Kidney (tissue), 14 donors: Measurements from ENCODE around the gene PCSK9. TPM values are rescaled to one million over a fixed set of nuclear protein-coding genes. Genes with fewer than 3 reads are reported as not detected.

ENCODE experiments used
- DNase-seq, 5 donors: peaks; one replicate each; pipeline ENCODE4 v3.0.0-alpha.2; 2013 to 2020
- FAIRE-seq: peaks from 2 replicates; lab custom pipeline; 2012; peaks lifted over from hg19 to GRCh38; lab: Jason Lieb, UNC
- H3K27ac ChIP-seq, 2 donors: one replicate each; pipeline ENCODE4 v1.7.0; 2013; ENCODE audit warnings: low read depth in 2 of 2, low read length in 2 of 2, inconsistent platforms in 1 of 2
- H3K27me3 ChIP-seq: one replicate; pipeline ENCODE4 v1.7.1; 2013; ENCODE audit warnings: low read length, inconsistent platforms; ENCODE audit not compliant: control insufficient read depth, insufficient read depth
- H3K36me3 ChIP-seq, 3 donors: one replicate each; pipeline versions ENCODE4 v1.7.0 to v1.7.1; 2013; ENCODE audit warnings: low read length in 3 of 3, control low read depth in 1 of 3, inconsistent platforms in 1 of 3; ENCODE audit not compliant: insufficient read depth in 3 of 3, control insufficient read depth in 2 of 3
- H3K4me1 ChIP-seq, 3 donors: one replicate each; pipeline versions ENCODE4 v1.7.0 to v1.7.1; 2013; ENCODE audit warnings: low read length in 3 of 3, inconsistent platforms in 1 of 3, low read depth in 1 of 3; ENCODE audit not compliant: control insufficient read depth in 2 of 3, insufficient read depth in 2 of 3
- H3K4me3 ChIP-seq, 3 donors: one replicate each; pipeline versions ENCODE4 v1.7.0 to v1.8.1; 2013; ENCODE audit warnings: low read length in 3 of 3, control low read depth in 1 of 3, inconsistent platforms in 1 of 3
- H3K9ac ChIP-seq, 3 donors: one replicate each; pipeline versions ENCODE4 v1.7.0 to v1.7.1; 2013; ENCODE audit warnings: low read length in 3 of 3, control low read depth in 1 of 3, inconsistent platforms in 1 of 3
- H3K9me3 ChIP-seq, 3 donors: one replicate each; pipeline versions ENCODE4 v1.7.0 to v1.7.1; 2013; ENCODE audit warnings: low read length in 3 of 3, control low read depth in 1 of 3, inconsistent platforms in 1 of 3; ENCODE audit not compliant: control insufficient read depth in 2 of 3, insufficient read depth in 1 of 3
- intact Hi-C: fragments of 100-400 bp; cut with DNase I; formaldehyde crosslinking; loops from one replicate; pipeline ENCODE4 v1.11.1; 2022
- polyA plus RNA-seq: library from polyadenylated mRNA; stranded (reverse); fragments of 350-450 nt; fragmentation: Illumina TruSeq; extraction: RNeasy Lipid Tissue Mini Kit (QIAGEN cat#74804); gene quantifications from one replicate; pipeline ENCODE4 v1.2.3, GENCODE V29; 2014; ENCODE audit warnings: low read depth, low replicate concordance; ENCODE audit not compliant: insufficient read depth
- total RNA-seq: library from RNA; stranded (reverse); fragmentation: NEBNext Ultra II Directional; extraction: Animal tissue kit (Norgen Biotek cat#: 25700); gene quantifications from one replicate; pipeline ENCODE4 v1.2.1, GENCODE V29; 2021
- TF ChIP-seq, protein P1 (sequence below): IDR thresholded peaks from 3 replicates; pipeline ENCODE4 v1.5.1; 2012; ENCODE audit warnings: mild to moderate bottlenecking, moderate library complexity, borderline replicate concordance; ENCODE audit not compliant: insufficient read depth; ENCODE audit errors: extremely low read depth
- donor health status: control.
- donor health status: control.
- donor health status: control.
- donor health status: control.
- donor health status: control.
- donor health status: DM: yes; HTN: yes; CAD: no.
- donor health status: Normal renal cell carcinoma (clear cell type).

PCSK9 gene
- total and polyA plus RNA-seq, 2 donors from 2014 or later, result 0.13 to 0.28 TPM

DNA sequence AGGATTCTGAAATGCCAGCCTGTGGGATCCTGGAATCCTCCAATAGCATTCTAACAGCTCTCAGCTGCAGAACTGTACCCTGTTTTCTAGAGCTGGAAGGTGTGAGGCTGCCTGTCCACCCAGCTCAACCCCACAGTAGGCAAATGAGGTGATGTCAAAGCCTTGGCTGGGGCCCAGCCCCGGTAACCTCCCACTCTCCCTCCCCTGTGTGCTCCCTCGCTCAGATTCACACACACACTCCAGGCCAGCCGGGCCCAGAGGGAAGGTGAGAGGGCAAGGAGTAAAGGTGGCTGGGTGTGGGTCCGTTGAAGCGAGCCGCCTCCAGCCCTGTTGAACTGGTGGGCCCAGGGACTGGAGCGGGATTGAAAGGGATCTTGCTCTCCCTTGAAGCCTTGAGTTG lies 40.7 kb upstream of the PCSK9 start, which contains the start of gene BSND:
TSS of gene BSND (plus strand) at position 257 of the 400 bp plus-strand sequence. CDS start 254 bp downstream, outside the sequence.
- Histone ChIP-seq H3K36me3 (no peaks in the 10 kb centered on the region), H3K27ac (peak within 1 kb of the TSS; percentile 75 to 91), H3K4me1 (peaks cover 0 to 9% (median 0%) of the 10 kb centered on the region in 3 donors), H3K9me3 (no peaks in the 10 kb centered on the region), H3K4me3 (peak within 1 kb of the TSS in 2 of 3 donors; percentile 60 to 61), H3K27me3 (peaks cover 11% of the 10 kb centered on the region), H3K9ac (peak within 1 kb of the TSS in 2 of 3 donors; percentile 46 to 77)
- DNase-seq (peak in 4 of 5 donors; percentile 39 to 73 (median 48)), FAIRE-seq (no peak)
- intact Hi-C loops, result no loop called here
- TF ChIP-seq, protein P1, sequence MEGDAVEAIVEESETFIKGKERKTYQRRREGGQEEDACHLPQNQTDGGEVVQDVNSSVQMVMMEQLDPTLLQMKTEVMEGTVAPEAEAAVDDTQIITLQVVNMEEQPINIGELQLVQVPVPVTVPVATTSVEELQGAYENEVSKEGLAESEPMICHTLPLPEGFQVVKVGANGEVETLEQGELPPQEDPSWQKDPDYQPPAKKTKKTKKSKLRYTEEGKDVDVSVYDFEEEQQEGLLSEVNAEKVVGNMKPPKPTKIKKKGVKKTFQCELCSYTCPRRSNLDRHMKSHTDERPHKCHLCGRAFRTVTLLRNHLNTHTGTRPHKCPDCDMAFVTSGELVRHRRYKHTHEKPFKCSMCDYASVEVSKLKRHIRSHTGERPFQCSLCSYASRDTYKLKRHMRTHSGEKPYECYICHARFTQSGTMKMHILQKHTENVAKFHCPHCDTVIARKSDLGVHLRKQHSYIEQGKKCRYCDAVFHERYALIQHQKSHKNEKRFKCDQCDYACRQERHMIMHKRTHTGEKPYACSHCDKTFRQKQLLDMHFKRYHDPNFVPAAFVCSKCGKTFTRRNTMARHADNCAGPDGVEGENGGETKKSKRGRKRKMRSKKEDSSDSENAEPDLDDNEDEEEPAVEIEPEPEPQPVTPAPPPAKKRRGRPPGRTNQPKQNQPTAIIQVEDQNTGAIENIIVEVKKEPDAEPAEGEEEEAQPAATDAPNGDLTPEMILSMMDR, result no peak

DNA sequence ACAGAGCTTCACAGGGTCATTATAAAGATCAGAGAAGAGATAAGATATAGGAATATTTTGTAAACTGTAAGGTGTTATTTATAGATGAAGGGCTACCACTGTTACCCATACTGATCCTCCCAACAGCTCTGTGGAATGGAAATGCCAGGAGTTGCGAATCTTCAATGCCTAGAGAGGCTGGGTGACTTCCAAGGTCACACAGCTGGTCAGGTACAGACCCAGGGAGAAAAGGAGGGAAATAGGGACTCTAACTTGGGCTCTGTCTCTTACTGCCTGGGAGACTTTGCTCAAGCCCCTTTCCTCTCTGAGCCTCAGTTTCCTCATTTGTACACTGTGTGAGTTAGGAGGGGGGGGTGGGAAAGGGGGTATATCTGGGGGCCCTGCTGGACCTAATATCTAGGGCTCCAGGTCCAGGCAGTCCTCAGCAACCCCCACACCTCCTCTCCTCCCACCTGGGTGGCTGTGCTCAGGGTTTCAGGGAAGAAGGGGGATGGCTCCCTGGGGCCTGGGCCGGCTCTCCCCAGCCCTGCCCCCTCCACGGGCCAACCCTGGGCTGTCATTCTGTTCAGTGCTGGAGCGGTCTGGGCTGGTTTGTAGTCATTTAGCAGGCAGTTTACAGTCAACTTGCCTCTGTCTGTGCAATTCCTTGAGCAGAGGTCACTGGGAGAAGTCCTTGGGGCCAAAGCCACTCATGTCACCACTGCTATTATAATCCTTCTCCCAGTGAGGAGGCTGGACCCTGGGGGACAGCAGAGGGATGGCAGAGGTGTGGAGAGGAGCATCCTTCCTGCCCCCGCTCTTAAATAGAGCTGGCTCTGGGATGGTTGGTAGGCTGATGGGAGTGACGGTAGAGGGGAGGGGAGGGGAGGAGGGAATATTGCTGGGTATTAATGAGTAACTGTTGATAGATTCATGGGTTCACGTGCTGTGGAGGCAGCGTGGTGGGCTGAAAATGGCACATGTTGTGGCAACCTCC lies 39.0 kb upstream of the PCSK9 start:
- no peaks in the 10 kb centered on the region for H3K9me3 ChIP-seq
- no peak for FAIRE-seq
- H3K27ac ChIP-seq, result peak overlapping the region; percentile 75 to 91
- H3K9ac ChIP-seq, result peak overlapping the region in 2 of 3 donors; percentile 33 to 65
- intact Hi-C loops, result no loop called here
- H3K36me3 ChIP-seq, result peaks cover 0 to 4% (median 0%) of the 10 kb centered on the region in 3 donors
- peak overlapping the region in 2 of 3 donors; percentile 56 to 60 for H3K4me3 ChIP-seq
- peak in 4 of 5 donors; percentile 42 to 64 (median 48) for DNase-seq
- TF ChIP-seq, protein P1, result no peak
- H3K27me3 ChIP-seq, result peaks cover 11% of the 10 kb centered on the region
- peaks cover 0 to 9% (median 0%) of the 10 kb centered on the region in 3 donors for H3K4me1 ChIP-seq

DNA sequence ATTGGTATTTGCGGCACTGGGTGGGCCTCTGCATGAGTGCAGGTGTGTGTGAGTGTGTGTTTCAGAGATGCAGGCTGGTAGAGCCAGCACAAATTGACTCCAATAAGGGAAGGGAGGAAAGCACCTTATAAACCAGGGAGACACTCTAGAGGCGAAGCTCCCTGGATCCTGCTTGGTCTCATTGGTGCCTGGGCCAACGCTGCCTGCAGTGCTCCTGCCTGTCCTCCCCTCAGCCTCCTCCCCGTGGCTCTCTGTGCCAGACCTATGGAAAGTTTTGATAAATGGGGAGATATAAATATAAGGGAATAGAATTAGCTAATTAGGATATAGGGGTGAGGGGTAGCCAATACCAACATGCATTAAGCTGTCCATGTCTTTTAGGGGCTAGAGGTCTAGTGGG lies 38.0 kb upstream of the PCSK9 start:
- H3K4me3 ChIP-seq, result peak overlapping the region in 2 of 3 donors; percentile 56 to 60
- FAIRE-seq, result no peak
- no peaks in the 10 kb centered on the region for H3K9me3 ChIP-seq
- H3K36me3 ChIP-seq, result peaks cover 0 to 4% (median 0%) of the 10 kb centered on the region in 3 donors
- intact Hi-C loops, result no loop called here
- peak overlapping the region in 2 of 3 donors; percentile 37 to 65 for H3K9ac ChIP-seq
- DNase-seq, result peak in 1 of 5 donors; percentile 12
- TF ChIP-seq, protein P1, result no peak
- H3K4me1 ChIP-seq, result peaks cover 0 to 7% (median 0%) of the 10 kb centered on the region in 3 donors
- H3K27ac ChIP-seq, result peak overlapping the region; percentile 75 to 91
- peaks cover 11% of the 10 kb centered on the region for H3K27me3 ChIP-seq
